HEK293 (cell line): ENCODE measurements around the gene FIBP.

Experiments used
- BCL11A ChIP-seq: fragments of 450-650 bp; formaldehyde crosslinking; IDR thresholded peaks from 2 replicates; pipeline ENCODE4 v1.5.1; 2016; ENCODE audit warnings: low read depth, missing biosample characterization, missing genetic modification characterization
- KLF1 ChIP-seq: fragments of 450-650 bp; formaldehyde crosslinking; IDR thresholded peaks from 2 replicates; pipeline ENCODE4 v1.5.1; 2016; ENCODE audit warnings: missing biosample characterization, missing genetic modification characterization
- KLF9 ChIP-seq: fragments of 450-650 bp; formaldehyde crosslinking; IDR thresholded peaks from 2 replicates; pipeline ENCODE4 v1.5.1; 2016; ENCODE audit warnings: missing biosample characterization, missing genetic modification characterization, low read depth
- MEIS1 ChIP-seq: sonication (generic); formaldehyde crosslinking; IDR thresholded peaks from 2 replicates; pipeline ENCODE4 v1.8.1; 2022; ENCODE audit warnings: missing genetic modification reagents, mild to moderate bottlenecking, borderline replicate concordance
- MZF1 ChIP-seq: fragments of 450-650 bp; formaldehyde crosslinking; IDR thresholded peaks from 2 replicates; pipeline ENCODE4 v1.5.1; 2017; ENCODE audit warnings: missing biosample characterization, missing genetic modification characterization, borderline replicate concordance
- SETDB1 ChIP-seq: IDR thresholded peaks from one replicate; pipeline ENCODE4 v1.6.1; 2017; ENCODE audit warnings: mild to moderate bottlenecking, low read length, moderate library complexity, mixed read lengths; ENCODE audit not compliant: insufficient read length
- SP3 ChIP-seq: fragments of 450-650 bp; formaldehyde crosslinking; IDR thresholded peaks from 2 replicates; pipeline ENCODE4 v1.5.1; 2016; ENCODE audit warnings: missing biosample characterization, missing genetic modification characterization
- WT1 ChIP-seq: fragments of 450-650 bp; formaldehyde crosslinking; IDR thresholded peaks from 2 replicates; pipeline ENCODE4 v1.5.1; 2016; ENCODE audit warnings: missing biosample characterization, missing genetic modification characterization
- YY1 ChIP-seq: fragments of 450-650 bp; formaldehyde crosslinking; IDR thresholded peaks from 2 replicates; pipeline ENCODE4 v1.5.1; 2018; ENCODE audit warnings: missing biosample characterization, missing genetic modification characterization
- YY2 ChIP-seq: fragments of 450-650 bp; formaldehyde crosslinking; IDR thresholded peaks from 2 replicates; pipeline ENCODE4 v1.5.1; 2016; ENCODE audit warnings: missing biosample characterization, missing genetic modification characterization
- ZBTB48 ChIP-seq: fragments of 450-650 bp; formaldehyde crosslinking; IDR thresholded peaks from 2 replicates; pipeline ENCODE4 v1.5.1; 2016; ENCODE audit warnings: missing biosample characterization, missing genetic modification characterization
- ZFP37 ChIP-seq: fragments of 450-650 bp; formaldehyde crosslinking; IDR thresholded peaks from 2 replicates; pipeline ENCODE4 v1.5.1; 2016; ENCODE audit warnings: missing biosample characterization, missing genetic modification characterization
- ZFP41 ChIP-seq: fragments of 450-650 bp; formaldehyde crosslinking; IDR thresholded peaks from 2 replicates; pipeline ENCODE4 v1.5.1; 2016; ENCODE audit warnings: missing biosample characterization, missing genetic modification characterization, borderline replicate concordance
- ZNF140 ChIP-seq: fragments of 450-650 bp; formaldehyde crosslinking; IDR thresholded peaks from 2 replicates; pipeline ENCODE4 v1.5.1; 2016; ENCODE audit warnings: missing biosample characterization, missing genetic modification characterization
- ZNF146 ChIP-seq: fragments of 450-650 bp; formaldehyde crosslinking; IDR thresholded peaks from 2 replicates; pipeline ENCODE4 v1.5.1; 2016; ENCODE audit warnings: missing biosample characterization, missing genetic modification characterization
- ZNF24 ChIP-seq: fragments of 450-650 bp; formaldehyde crosslinking; IDR thresholded peaks from 2 replicates; pipeline ENCODE4 v1.5.1; 2016; ENCODE audit warnings: missing biosample characterization, missing genetic modification characterization
- ZNF248 ChIP-seq: fragments of 450-650 bp; formaldehyde crosslinking; IDR thresholded peaks from 2 replicates; pipeline ENCODE4 v1.5.1; 2017; ENCODE audit warnings: missing biosample characterization, missing genetic modification characterization
- ZNF335 ChIP-seq: fragments of 450-650 bp; formaldehyde crosslinking; conservative IDR thresholded peaks from 2 replicates; pipeline ENCODE4 v1.5.1; 2016; ENCODE audit warnings: missing biosample characterization, missing genetic modification characterization
- ZNF426 ChIP-seq: fragments of 450-650 bp; formaldehyde crosslinking; IDR thresholded peaks from 2 replicates; pipeline ENCODE4 v1.5.1; 2017; ENCODE audit warnings: missing biosample characterization, missing genetic modification characterization, mild to moderate bottlenecking, inconsistent platforms, moderate library complexity
- ZNF473 ChIP-seq: fragments of 450-650 bp; formaldehyde crosslinking; IDR thresholded peaks from 2 replicates; pipeline ENCODE4 v1.5.1; 2017; ENCODE audit warnings: missing biosample characterization, missing genetic modification characterization
- ZNF501 ChIP-seq: fragments of 450-650 bp; formaldehyde crosslinking; IDR thresholded peaks from 2 replicates; pipeline ENCODE4 v1.5.1; 2016; ENCODE audit warnings: missing biosample characterization, missing genetic modification characterization
- ZNF548 ChIP-seq: fragments of 450-650 bp; formaldehyde crosslinking; IDR thresholded peaks from 2 replicates; pipeline ENCODE4 v1.5.1; 2016; ENCODE audit warnings: missing biosample characterization, missing genetic modification characterization
- ZNF555 ChIP-seq: fragments of 450-650 bp; formaldehyde crosslinking; conservative IDR thresholded peaks from 2 replicates; pipeline ENCODE4 v1.5.1; 2017; ENCODE audit warnings: missing biosample characterization, mild to moderate bottlenecking, missing genetic modification characterization, inconsistent platforms
- ZNF571 ChIP-seq: fragments of 450-650 bp; formaldehyde crosslinking; IDR thresholded peaks from 2 replicates; pipeline ENCODE4 v1.5.0; 2017; ENCODE audit warnings: missing biosample characterization, missing genetic modification characterization
- ZNF610 ChIP-seq: fragments of 450-650 bp; formaldehyde crosslinking; IDR thresholded peaks from 2 replicates; pipeline ENCODE4 v1.5.1; 2016; ENCODE audit warnings: missing biosample characterization, missing genetic modification characterization, borderline replicate concordance
- ZNF623 ChIP-seq: fragments of 450-650 bp; formaldehyde crosslinking; IDR thresholded peaks from 2 replicates; pipeline ENCODE4 v1.5.1; 2016; ENCODE audit warnings: missing biosample characterization, missing genetic modification characterization
- ZNF629 ChIP-seq: fragments of 450-650 bp; formaldehyde crosslinking; IDR thresholded peaks from 2 replicates; pipeline ENCODE4 v1.5.1; 2017; ENCODE audit warnings: missing biosample characterization, missing genetic modification characterization
- ZNF664 ChIP-seq: fragments of 450-650 bp; formaldehyde crosslinking; IDR thresholded peaks from 2 replicates; pipeline ENCODE4 v1.5.1; 2016; ENCODE audit warnings: missing biosample characterization, missing genetic modification characterization
- ZNF707 ChIP-seq: fragments of 450-650 bp; formaldehyde crosslinking; IDR thresholded peaks from 2 replicates; pipeline ENCODE4 v1.5.1; 2016; ENCODE audit warnings: missing biosample characterization, missing genetic modification characterization
- ZNF747 ChIP-seq: fragments of 450-650 bp; formaldehyde crosslinking; IDR thresholded peaks from 2 replicates; pipeline ENCODE4 v1.5.1; 2016; ENCODE audit warnings: missing biosample characterization, missing genetic modification characterization
- ZNF777 ChIP-seq: fragments of 450-650 bp; formaldehyde crosslinking; IDR thresholded peaks from 2 replicates; pipeline ENCODE4 v1.5.1; 2017; ENCODE audit warnings: missing biosample characterization, missing genetic modification characterization, borderline replicate concordance
- ZNF830 ChIP-seq: fragments of 450-650 bp; IDR thresholded peaks from 2 replicates; pipeline ENCODE4 v1.5.0; 2018; ENCODE audit warnings: missing biosample characterization, missing genetic modification characterization, low read depth, mild to moderate bottlenecking, moderate library complexity
- ZSCAN16 ChIP-seq: fragments of 450-650 bp; formaldehyde crosslinking; IDR thresholded peaks from 2 replicates; pipeline ENCODE4 v1.5.1; 2016; ENCODE audit warnings: missing biosample characterization, missing genetic modification characterization
- ZSCAN30 ChIP-seq: fragments of 450-650 bp; IDR thresholded peaks from 2 replicates; pipeline ENCODE4 v1.5.1; 2018; ENCODE audit warnings: missing biosample characterization, mild to moderate bottlenecking, missing genetic modification characterization, moderate library complexity
- TF ChIP-seq, protein P1 (sequence below): fragments of 450-650 bp; formaldehyde crosslinking; IDR thresholded peaks from 2 replicates; pipeline ENCODE4 v1.5.1; 2016; ENCODE audit warnings: missing biosample characterization, missing genetic modification characterization
- TF ChIP-seq, protein P2 (sequence below): fragments of 450-650 bp; formaldehyde crosslinking; IDR thresholded peaks from 2 replicates; pipeline ENCODE4 v1.5.1; 2016; ENCODE audit warnings: missing biosample characterization, missing genetic modification characterization
- TF ChIP-seq, protein P3 (sequence below): fragments of 450-650 bp; formaldehyde crosslinking; IDR thresholded peaks from 2 replicates; pipeline ENCODE4 v1.5.1; 2016; ENCODE audit warnings: missing biosample characterization, missing genetic modification characterization, low read depth
- TF ChIP-seq, protein P4 (sequence below): fragments of 450-650 bp; formaldehyde crosslinking; IDR thresholded peaks from 2 replicates; pipeline ENCODE4 v1.5.1; 2017; ENCODE audit warnings: missing biosample characterization, missing genetic modification characterization

FIBP gene

DNA sequence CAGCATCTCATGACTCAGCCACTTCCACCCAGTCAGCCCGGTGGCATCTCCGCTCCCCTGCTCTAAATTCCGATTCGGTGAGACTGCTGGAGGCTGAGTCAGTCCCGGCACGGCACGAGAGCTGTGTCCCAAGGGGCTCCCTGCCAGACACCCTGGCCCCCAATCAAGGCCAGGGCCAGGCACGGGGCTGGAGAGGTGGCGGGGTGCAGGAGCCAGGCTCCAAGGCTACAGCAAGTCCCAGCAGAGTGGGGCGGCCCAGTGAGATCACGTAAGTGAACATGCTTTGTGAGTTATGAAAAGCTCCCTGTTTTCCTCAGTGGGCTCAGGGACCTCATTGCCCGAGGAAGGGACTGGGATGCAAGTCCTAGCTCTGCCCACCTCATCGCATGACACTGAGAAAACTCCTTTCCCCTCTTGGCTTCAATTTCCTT is 27.6 kb upstream of the FIBP start (continued):
- TF ChIP-seq BCL11A (tag by site-specific recombination): 0 out of 2 replicates have a peak, but pooled peaks have one; percentile 26
- TF ChIP-seq, protein P1, sequence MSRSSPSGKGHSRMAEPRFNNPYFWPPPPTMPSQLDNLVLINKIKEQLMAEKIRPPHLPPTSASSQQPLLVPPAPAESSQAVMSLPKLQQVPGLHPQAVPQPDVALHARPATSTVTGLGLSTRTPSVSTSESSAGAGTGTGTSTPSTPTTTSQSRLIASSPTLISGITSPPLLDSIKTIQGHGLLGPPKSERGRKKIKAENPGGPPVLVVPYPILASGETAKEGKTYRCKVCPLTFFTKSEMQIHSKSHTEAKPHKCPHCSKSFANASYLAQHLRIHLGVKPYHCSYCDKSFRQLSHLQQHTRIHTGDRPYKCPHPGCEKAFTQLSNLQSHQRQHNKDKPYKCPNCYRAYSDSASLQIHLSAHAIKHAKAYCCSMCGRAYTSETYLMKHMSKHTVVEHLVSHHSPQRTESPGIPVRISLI (tag by site-specific recombination): no peak
- no peak for TF ChIP-seq ZNF610 (tag by site-specific recombination)
- TF ChIP-seq WT1 (tag by site-specific recombination): peak; percentile 35; the same call in 1 of the 2 replicates
- no peak for TF ChIP-seq SETDB1
- TF ChIP-seq ZNF830 (tag by site-specific recombination): no peak
- no peak for TF ChIP-seq ZSCAN16
- 0 out of 2 replicates have a peak, but pooled peaks have one; percentile 38 for TF ChIP-seq ZNF24 (tag by site-specific recombination)
- no peak for TF ChIP-seq YY1 (tag by site-specific recombination)
- no peak for TF ChIP-seq KLF1 (tag by site-specific recombination)
- TF ChIP-seq ZNF426: no peak
- TF ChIP-seq ZBTB48 (tag by site-specific recombination): peak; percentile 64
- no peak for TF ChIP-seq YY2
- no peak for TF ChIP-seq MZF1 (tag by site-specific recombination)
- TF ChIP-seq KLF9 (tag by site-specific recombination): no peak
- TF ChIP-seq, protein P2, sequence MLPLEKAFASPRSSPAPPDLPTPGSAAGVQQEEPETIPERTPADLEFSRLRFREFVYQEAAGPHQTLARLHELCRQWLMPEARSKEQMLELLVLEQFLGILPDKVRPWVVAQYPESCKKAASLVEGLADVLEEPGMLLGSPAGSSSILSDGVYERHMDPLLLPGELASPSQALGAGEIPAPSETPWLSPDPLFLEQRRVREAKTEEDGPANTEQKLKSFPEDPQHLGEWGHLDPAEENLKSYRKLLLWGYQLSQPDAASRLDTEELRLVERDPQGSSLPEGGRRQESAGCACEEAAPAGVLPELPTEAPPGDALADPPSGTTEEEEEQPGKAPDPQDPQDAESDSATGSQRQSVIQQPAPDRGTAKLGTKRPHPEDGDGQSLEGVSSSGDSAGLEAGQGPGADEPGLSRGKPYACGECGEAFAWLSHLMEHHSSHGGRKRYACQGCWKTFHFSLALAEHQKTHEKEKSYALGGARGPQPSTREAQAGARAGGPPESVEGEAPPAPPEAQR: no peak
- no peak for TF ChIP-seq MEIS1 (CRISPR knock-in tag)
- no peak for TF ChIP-seq ZSCAN30
- TF ChIP-seq ZNF248 (tag by site-specific recombination): no peak
- TF ChIP-seq, protein P3, sequence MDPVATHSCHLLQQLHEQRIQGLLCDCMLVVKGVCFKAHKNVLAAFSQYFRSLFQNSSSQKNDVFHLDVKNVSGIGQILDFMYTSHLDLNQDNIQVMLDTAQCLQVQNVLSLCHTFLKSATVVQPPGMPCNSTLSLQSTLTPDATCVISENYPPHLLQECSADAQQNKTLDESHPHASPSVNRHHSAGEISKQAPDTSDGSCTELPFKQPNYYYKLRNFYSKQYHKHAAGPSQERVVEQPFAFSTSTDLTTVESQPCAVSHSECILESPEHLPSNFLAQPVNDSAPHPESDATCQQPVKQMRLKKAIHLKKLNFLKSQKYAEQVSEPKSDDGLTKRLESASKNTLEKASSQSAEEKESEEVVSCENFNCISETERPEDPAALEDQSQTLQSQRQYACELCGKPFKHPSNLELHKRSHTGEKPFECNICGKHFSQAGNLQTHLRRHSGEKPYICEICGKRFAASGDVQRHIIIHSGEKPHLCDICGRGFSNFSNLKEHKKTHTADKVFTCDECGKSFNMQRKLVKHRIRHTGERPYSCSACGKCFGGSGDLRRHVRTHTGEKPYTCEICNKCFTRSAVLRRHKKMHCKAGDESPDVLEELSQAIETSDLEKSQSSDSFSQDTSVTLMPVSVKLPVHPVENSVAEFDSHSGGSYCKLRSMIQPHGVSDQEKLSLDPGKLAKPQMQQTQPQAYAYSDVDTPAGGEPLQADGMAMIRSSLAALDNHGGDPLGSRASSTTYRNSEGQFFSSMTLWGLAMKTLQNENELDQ (tag by site-specific recombination): no peak
- TF ChIP-seq ZNF707: no peak
- no peak for TF ChIP-seq ZNF555 (tag by site-specific recombination)
- peak; percentile 87 for TF ChIP-seq ZNF629 (tag by site-specific recombination)
- no peak for TF ChIP-seq ZFP41
- TF ChIP-seq ZNF777 (tag by site-specific recombination): no peak
- no peak for TF ChIP-seq ZNF664 (tag by site-specific recombination)
- 0 out of 2 replicates have a peak, but pooled peaks have one; percentile 36 for TF ChIP-seq SP3 (tag by site-specific recombination)
- 0 out of 2 replicates have a peak, but pooled peaks have one; percentile 45 for TF ChIP-seq ZFP37 (tag by site-specific recombination)
- no peak for TF ChIP-seq ZNF140 (tag by site-specific recombination)
- no peak for TF ChIP-seq ZNF747 (tag by site-specific recombination)
- no peak for TF ChIP-seq ZNF473 (tag by site-specific recombination)
- no peak for TF ChIP-seq ZNF571 (tag by site-specific recombination)
- no peak for TF ChIP-seq ZNF335 (tag by site-specific recombination)
- no peak for TF ChIP-seq ZNF501 (tag by site-specific recombination)
- no peak for TF ChIP-seq ZNF623 (tag by site-specific recombination)
- TF ChIP-seq, protein P4, sequence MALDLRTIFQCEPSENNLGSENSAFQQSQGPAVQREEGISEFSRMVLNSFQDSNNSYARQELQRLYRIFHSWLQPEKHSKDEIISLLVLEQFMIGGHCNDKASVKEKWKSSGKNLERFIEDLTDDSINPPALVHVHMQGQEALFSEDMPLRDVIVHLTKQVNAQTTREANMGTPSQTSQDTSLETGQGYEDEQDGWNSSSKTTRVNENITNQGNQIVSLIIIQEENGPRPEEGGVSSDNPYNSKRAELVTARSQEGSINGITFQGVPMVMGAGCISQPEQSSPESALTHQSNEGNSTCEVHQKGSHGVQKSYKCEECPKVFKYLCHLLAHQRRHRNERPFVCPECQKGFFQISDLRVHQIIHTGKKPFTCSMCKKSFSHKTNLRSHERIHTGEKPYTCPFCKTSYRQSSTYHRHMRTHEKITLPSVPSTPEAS (tag by site-specific recombination): no peak
- TF ChIP-seq ZNF146 (tag by site-specific recombination): no peak
- TF ChIP-seq ZNF548 (tag by site-specific recombination): no peak
